HepG2 (cell line): ENCODE measurements around the gene RHOT2. TPM values are rescaled to one million over a fixed set of nuclear protein-coding genes. Genes with fewer than 3 reads are reported as not detected.

Experiments
- ELF4 ChIP-seq: sonication (generic); formaldehyde crosslinking; IDR thresholded peaks from 2 replicates; pipeline ENCODE4 v1.5.0; 2020; ENCODE audit warnings: missing genetic modification reagents, mild to moderate bottlenecking, moderate library complexity, borderline replicate concordance
- MEIS2 ChIP-seq: sonication (generic); formaldehyde crosslinking; IDR thresholded peaks from 2 replicates; pipeline ENCODE4 v1.9.0; 2021; ENCODE audit warnings: mild to moderate bottlenecking, missing genetic modification reagents
- NFKB2 ChIP-seq: sonication (generic); formaldehyde crosslinking; IDR thresholded peaks from 2 replicates; pipeline ENCODE4 v1.4.0; 2020; ENCODE audit warnings: missing genetic modification reagents, borderline replicate concordance
- STAT5B ChIP-seq: sonication (generic); formaldehyde crosslinking; IDR thresholded peaks from 2 replicates; pipeline ENCODE4 v1.4.0; 2020; ENCODE audit warnings: missing genetic modification reagents
- ZNF331 ChIP-seq: sonication (generic); formaldehyde crosslinking; IDR thresholded peaks from 2 replicates; pipeline ENCODE4 v1.4.0; 2020; ENCODE audit warnings: missing genetic modification reagents
- ZNF333 ChIP-seq: sonication (generic); formaldehyde crosslinking; IDR thresholded peaks from 2 replicates; pipeline ENCODE4 v1.4.0; 2020; ENCODE audit warnings: mild to moderate bottlenecking, missing genetic modification reagents, borderline replicate concordance
- ZNF496 ChIP-seq: sonication (generic); formaldehyde crosslinking; IDR thresholded peaks from 2 replicates; pipeline ENCODE4 v1.8.1; 2023; ENCODE audit warnings: mild to moderate bottlenecking, moderate library complexity, missing genetic modification reagents; ENCODE audit not compliant: insufficient replicate concordance
- ZNF616 ChIP-seq: sonication (generic); formaldehyde crosslinking; IDR thresholded peaks from 2 replicates; pipeline ENCODE4 v1.5.0; 2020; ENCODE audit warnings: low read depth, mild to moderate bottlenecking, missing genetic modification reagents
- ZNF713 ChIP-seq: sonication (generic); formaldehyde crosslinking; IDR thresholded peaks from 2 replicates; pipeline ENCODE4 v1.4.0; 2020; ENCODE audit warnings: mild to moderate bottlenecking, missing genetic modification reagents
- ZNF777 ChIP-seq: sonication (generic); formaldehyde crosslinking; IDR thresholded peaks from 2 replicates; pipeline ENCODE4 v1.4.0; 2020; ENCODE audit warnings: missing genetic modification reagents
- ZNF839 ChIP-seq: sonication (generic); formaldehyde crosslinking; IDR thresholded peaks from 2 replicates; pipeline ENCODE4 v1.4.0; 2020; ENCODE audit warnings: missing genetic modification reagents, mild to moderate bottlenecking, borderline replicate concordance
- polyA plus RNA-seq, 8 experiments: library from polyadenylated mRNA; depleted of rRNA in 3 of 8; stranded (reverse) in 7 of 8; unstranded in 1 of 8; fragments of >200 nt; fragmentation: Illumina TruSeq in 4 of 8; extraction: Trizol in 4 of 8; gene quantifications; 2 replicates each; pipeline versions ENCODE4 v1.2.1 to v1.2.3, GENCODE V29; 2011 to 2016; ENCODE audit warnings: low read depth in 4 of 8, missing spikeins in 1 of 8, mixed read lengths in 1 of 8; ENCODE audit not compliant: insufficient read depth in 1 of 8
- total RNA-seq, 5 experiments: library from RNA; depleted of rRNA; stranded (reverse); fragments of >200 nt; fragmentation: Illumina TruSeq; extraction: Trizol; gene quantifications; 2 replicates each; pipeline ENCODE4 v1.2.3, GENCODE V29; 2016; ENCODE audit warnings: low read depth in 1 of 5
- TF ChIP-seq, protein P1 (sequence below): sonication (generic); formaldehyde crosslinking; IDR thresholded peaks from 2 replicates; pipeline ENCODE4 v1.4.0; 2020; ENCODE audit warnings: missing genetic modification reagents
- TF ChIP-seq, protein P2 (sequence below): sonication (generic); formaldehyde crosslinking; IDR thresholded peaks from 2 replicates; pipeline ENCODE4 v1.4.0; 2020; ENCODE audit warnings: missing genetic modification reagents
- TF ChIP-seq, protein P3 (sequence below): sonication (generic); formaldehyde crosslinking; IDR thresholded peaks from 2 replicates; pipeline ENCODE4 v1.8.0; 2023; ENCODE audit warnings: mild to moderate bottlenecking, missing genetic modification reagents
- TF ChIP-seq, protein P4 (sequence below): sonication (generic); formaldehyde crosslinking; IDR thresholded peaks from 2 replicates; pipeline ENCODE4 v1.4.0; 2020; ENCODE audit warnings: mild to moderate bottlenecking, missing genetic modification reagents
- TF ChIP-seq, protein P5 (sequence below): sonication (generic); formaldehyde crosslinking; IDR thresholded peaks from 2 replicates; pipeline ENCODE4 v1.8.1; 2023; ENCODE audit warnings: mild to moderate bottlenecking, moderate library complexity, missing genetic modification reagents
- TF ChIP-seq, protein P6 (sequence below): sonication (generic); formaldehyde crosslinking; IDR thresholded peaks from 2 replicates; pipeline ENCODE4 v1.4.0; 2020; ENCODE audit warnings: mild to moderate bottlenecking, missing genetic modification reagents
- TF ChIP-seq, protein P7 (sequence below): sonication (generic); formaldehyde crosslinking; IDR thresholded peaks from 2 replicates; pipeline ENCODE4 v1.4.0; 2020; ENCODE audit warnings: missing genetic modification reagents

Gene RHOT2
- total and polyA plus RNA-seq, 2 of the 13 experiments (the other 11 are each of a cell fraction or from before 2014, with no cell fraction given), result 63.6 to 76.9 TPM

DNA sequence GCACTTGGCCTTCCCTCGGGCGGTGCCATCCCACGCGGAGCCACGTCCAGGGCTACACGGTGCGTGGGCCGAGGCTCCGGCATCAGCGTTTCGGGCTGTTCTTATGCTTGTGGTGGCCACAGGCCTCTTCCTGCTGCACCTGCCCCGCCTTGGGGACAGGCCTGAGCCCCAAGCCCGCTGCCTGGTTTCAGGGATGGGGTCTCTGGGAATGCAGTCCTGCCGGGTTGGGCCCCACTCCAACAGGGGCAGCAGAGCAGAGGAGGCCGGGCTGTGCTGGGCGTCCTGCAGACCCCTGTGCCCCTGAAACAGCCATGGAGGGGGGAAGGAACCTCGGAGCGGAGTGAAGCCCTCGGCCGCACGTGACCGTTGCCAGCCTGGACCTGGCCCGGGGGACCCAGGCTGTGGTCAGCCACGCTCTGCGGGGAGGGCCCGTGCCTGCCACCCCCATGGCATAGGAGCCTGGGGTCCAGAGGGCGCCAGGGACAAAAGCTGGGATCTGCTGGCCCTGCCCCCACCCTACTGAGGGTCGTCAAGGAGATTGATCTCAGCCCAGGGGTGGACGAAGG is 37.6 kb upstream of the RHOT2 start (continued):
- TF ChIP-seq ZNF839 (CRISPR knock-in tag) (0 out of 2 replicates have a peak, but pooled peaks have one; percentile 10), ZNF777 (peak; percentile 55; the same call in 1 of the 2 replicates), ZNF616 (CRISPR knock-in tag) (no peak), STAT5B (no peak), MEIS2 (no peak), ZNF331 (CRISPR knock-in tag) (no peak), ELF4 (CRISPR knock-in tag) (no peak), ZNF713 (CRISPR knock-in tag) (no peak), NFKB2 (peak; percentile 75; the same call in 1 of the 2 replicates), ZNF333 (CRISPR knock-in tag) (peak; percentile 37; the same call in 1 of the 2 replicates), ZNF496 (no peak)
- TF ChIP-seq, protein P1, sequence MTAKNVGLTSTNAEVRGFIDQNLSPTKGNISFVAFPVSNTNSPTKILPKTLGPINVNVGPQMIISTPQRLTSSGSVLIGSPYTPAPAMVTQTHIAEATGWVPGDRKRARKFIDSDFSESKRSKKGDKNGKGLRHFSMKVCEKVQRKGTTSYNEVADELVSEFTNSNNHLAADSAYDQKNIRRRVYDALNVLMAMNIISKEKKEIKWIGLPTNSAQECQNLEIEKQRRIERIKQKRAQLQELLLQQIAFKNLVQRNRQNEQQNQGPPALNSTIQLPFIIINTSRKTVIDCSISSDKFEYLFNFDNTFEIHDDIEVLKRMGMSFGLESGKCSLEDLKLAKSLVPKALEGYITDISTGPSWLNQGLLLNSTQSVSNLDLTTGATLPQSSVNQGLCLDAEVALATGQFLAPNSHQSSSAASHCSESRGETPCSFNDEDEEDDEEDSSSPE, result no peak
- TF ChIP-seq, protein P2, sequence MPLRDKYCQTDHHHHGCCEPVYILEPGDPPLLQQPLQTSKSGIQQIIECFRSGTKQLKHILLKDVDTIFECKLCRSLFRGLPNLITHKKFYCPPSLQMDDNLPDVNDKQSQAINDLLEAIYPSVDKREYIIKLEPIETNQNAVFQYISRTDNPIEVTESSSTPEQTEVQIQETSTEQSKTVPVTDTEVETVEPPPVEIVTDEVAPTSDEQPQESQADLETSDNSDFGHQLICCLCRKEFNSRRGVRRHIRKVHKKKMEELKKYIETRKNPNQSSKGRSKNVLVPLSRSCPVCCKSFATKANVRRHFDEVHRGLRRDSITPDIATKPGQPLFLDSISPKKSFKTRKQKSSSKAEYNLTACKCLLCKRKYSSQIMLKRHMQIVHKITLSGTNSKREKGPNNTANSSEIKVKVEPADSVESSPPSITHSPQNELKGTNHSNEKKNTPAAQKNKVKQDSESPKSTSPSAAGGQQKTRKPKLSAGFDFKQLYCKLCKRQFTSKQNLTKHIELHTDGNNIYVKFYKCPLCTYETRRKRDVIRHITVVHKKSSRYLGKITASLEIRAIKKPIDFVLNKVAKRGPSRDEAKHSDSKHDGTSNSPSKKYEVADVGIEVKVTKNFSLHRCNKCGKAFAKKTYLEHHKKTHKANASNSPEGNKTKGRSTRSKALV, result peak; percentile 22; the same call in 1 of the 2 replicates
- TF ChIP-seq, protein P3, sequence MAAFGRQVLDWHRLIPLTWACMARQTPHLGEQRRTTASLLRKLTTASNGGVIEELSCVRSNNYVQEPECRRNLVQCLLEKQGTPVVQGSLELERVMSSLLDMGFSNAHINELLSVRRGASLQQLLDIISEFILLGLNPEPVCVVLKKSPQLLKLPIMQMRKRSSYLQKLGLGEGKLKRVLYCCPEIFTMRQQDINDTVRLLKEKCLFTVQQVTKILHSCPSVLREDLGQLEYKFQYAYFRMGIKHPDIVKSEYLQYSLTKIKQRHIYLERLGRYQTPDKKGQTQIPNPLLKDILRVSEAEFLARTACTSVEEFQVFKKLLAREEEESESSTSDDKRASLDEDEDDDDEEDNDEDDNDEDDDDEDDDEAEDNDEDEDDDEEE (CRISPR knock-in tag), result no peak
- TF ChIP-seq, protein P4, sequence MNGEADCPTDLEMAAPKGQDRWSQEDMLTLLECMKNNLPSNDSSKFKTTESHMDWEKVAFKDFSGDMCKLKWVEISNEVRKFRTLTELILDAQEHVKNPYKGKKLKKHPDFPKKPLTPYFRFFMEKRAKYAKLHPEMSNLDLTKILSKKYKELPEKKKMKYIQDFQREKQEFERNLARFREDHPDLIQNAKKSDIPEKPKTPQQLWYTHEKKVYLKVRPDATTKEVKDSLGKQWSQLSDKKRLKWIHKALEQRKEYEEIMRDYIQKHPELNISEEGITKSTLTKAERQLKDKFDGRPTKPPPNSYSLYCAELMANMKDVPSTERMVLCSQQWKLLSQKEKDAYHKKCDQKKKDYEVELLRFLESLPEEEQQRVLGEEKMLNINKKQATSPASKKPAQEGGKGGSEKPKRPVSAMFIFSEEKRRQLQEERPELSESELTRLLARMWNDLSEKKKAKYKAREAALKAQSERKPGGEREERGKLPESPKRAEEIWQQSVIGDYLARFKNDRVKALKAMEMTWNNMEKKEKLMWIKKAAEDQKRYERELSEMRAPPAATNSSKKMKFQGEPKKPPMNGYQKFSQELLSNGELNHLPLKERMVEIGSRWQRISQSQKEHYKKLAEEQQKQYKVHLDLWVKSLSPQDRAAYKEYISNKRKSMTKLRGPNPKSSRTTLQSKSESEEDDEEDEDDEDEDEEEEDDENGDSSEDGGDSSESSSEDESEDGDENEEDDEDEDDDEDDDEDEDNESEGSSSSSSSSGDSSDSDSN (CRISPR knock-in tag), result peak; percentile 68
- TF ChIP-seq, protein P5, sequence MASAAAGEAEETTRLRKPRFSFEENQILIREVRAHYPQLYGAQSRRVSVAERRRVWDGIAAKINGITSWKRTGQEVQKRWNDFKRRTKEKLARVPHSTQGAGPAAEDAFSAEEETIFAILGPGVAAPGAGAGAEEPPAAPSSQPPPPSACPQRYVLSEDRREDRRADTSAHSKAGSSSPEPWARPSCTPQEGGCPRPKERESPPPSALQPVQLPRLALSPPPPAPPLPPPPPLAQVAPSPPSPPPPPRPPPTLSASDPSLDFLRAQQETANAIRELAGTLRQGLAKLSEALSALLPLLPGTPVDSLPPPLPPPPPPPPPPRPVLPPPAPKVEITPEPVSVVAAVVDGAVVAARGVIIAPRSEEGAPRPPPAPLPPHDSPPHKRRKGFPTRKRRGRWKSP (CRISPR knock-in tag), result no peak
- TF ChIP-seq, protein P6, sequence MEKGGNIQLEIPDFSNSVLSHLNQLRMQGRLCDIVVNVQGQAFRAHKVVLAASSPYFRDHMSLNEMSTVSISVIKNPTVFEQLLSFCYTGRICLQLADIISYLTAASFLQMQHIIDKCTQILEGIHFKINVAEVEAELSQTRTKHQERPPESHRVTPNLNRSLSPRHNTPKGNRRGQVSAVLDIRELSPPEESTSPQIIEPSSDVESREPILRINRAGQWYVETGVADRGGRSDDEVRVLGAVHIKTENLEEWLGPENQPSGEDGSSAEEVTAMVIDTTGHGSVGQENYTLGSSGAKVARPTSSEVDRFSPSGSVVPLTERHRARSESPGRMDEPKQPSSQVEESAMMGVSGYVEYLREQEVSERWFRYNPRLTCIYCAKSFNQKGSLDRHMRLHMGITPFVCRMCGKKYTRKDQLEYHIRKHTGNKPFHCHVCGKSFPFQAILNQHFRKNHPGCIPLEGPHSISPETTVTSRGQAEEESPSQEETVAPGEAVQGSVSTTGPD (CRISPR knock-in tag), result no peak
- TF ChIP-seq, protein P7, sequence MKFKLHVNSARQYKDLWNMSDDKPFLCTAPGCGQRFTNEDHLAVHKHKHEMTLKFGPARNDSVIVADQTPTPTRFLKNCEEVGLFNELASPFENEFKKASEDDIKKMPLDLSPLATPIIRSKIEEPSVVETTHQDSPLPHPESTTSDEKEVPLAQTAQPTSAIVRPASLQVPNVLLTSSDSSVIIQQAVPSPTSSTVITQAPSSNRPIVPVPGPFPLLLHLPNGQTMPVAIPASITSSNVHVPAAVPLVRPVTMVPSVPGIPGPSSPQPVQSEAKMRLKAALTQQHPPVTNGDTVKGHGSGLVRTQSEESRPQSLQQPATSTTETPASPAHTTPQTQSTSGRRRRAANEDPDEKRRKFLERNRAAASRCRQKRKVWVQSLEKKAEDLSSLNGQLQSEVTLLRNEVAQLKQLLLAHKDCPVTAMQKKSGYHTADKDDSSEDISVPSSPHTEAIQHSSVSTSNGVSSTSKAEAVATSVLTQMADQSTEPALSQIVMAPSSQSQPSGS (CRISPR knock-in tag), result no peak
